ENCODE data around the gene SMAGP.
"Not testable (repeated sequence)": the region's sequence is repeated elsewhere in the genome, so short reads cannot be mapped to it uniquely, and the experiment has no call there.

GRCh38 chr12:51300768-51301167 is 30.6 kb upstream of the SMAGP start:
- TF ChIP-seq RAD21 (IDR thresholded peaks at IDR 0.05; ENCODE audit: low read length); CTCF (conservative IDR thresholded peaks at IDR 0.05; ENCODE audit: low read depth, low read length); USF2 (IDR thresholded peaks at IDR 0.05; ENCODE audit: low read depth, low read length); ELK1 (IDR thresholded peaks at IDR 0.05; ENCODE audit: borderline replicate concordance, low read depth, low read length); RCOR1 (IDR thresholded peaks at IDR 0.05; ENCODE audit: insufficient replicate concordance, low read length); MAZ (IDR thresholded peaks at IDR 0.05; ENCODE audit: borderline replicate concordance, low read depth, low read length); POLR2A (IDR thresholded peaks at IDR 0.05; ENCODE audit: low read depth, low read length): not testable (repeated sequence)

Data from IMR-90 (cell line).